GM18873 (cell line): ENCODE data around the gene ZNF823.
"Not testable (repeated sequence)": the region's sequence is repeated elsewhere in the genome, so short reads cannot be mapped to it uniquely, and the experiment has no call there.

ENCODE experiments used
- ATAC-seq: cut with Tn5 transposase; IDR thresholded peaks from one replicate; pipeline ENCODE4 v1.9.1; 2021; ENCODE audit warnings: mild to moderate bottlenecking, moderate library complexity, moderate number of reproducible peaks; ENCODE audit not compliant: unreplicated experiment, low FRiP score

Gene ZNF823

DNA sequence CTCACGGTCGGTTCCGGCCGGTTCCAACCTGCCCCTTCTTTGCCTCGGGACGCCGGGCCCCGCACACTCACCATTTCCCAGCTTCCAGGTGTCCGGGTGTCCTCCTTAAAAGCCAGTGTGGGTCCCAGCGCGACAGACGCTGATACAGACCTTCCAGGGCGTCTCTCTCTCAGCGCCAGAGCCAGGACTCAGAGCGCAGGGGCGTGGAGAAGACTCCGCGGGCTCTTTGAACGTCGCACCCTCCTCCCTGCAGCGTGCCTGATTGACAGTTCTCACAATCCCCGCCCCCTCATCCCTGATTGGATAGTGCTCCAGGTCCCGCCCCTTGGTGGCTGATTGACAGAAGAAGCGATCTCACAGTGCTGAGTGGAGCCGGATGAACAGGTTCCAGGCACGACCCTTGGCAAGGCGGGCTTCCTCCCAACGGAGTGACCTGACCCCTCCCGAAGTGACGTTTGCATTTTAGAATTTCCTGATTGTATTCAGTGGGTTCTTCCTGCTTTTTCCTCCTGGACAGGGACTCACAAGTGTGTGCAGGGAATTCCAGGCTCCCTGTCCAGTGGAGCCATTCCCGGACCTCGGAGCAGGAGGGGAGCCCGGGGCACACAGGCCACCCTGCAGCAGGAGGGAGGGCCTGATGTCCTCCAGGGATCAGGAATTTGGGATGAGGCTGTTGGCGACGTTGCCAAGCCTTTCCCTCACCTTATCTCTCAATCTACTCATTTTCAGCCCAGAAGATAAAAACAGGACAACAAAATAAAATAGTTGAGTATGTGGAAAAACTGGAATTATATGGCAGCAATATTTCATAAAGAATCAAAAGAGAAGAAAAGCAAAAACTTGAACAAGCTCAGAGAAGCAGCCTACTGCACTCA, at the start of gene ZNF823:
Gene ZNF823 (minus strand): TSS at position 201 of the 875 bp plus-strand sequence. CDS start 127 bp downstream, at position 74.
- peak; percentile 85 for ATAC-seq

DNA sequence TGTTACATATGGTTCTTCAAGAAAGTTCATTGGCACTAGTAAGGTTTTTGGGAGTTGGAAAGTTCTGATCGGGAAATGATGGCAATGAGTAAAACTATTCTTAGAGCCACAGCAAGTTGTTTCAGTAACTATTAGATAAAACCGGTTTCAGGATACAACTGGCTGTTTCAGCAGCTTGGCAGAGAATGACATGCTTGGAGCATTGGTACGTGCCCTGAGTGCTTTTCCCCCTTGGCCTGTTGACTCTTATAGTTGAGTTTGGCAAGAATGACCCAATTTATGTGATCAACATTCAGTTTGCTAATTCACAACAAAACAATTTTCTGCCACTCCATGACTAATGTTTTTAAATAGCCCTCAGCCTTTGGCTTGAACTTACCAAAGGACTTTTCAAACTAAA, 48.8 kb upstream of the ZNF823 start:
- no peak for ATAC-seq

DNA sequence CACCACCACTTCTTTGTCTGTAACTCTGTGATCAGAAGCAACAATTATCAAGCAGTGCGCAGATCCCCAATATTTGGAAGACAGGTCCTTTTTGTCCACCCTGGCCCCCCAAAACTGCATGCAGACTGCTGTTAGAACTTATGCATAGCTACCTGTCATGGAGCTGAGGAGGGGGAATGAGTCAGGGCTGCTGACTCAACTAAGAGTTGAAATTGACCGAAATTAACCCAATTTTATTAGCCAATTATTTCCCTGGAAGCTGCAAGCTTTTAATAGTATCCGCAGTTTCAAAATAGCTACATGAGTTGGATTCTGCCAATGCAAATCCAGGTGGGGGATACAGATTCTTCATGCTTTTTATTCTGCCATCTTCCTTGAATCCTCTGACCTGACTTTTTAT, 45.6 kb upstream of the ZNF823 start:
- ATAC-seq, result no peak

- ATAC-seq, result no peak
These were observed 45.0 kb upstream of the ZNF823 start for GRCh38 chr19:11783767-11784166.

- no peak for ATAC-seq
These were observed 42.7 kb upstream of the ZNF823 start for GRCh38 chr19:11781295-11782057.

- no peak for ATAC-seq
These were observed 41.8 kb upstream of the ZNF823 start for GRCh38 chr19:11780431-11781020.

DNA sequence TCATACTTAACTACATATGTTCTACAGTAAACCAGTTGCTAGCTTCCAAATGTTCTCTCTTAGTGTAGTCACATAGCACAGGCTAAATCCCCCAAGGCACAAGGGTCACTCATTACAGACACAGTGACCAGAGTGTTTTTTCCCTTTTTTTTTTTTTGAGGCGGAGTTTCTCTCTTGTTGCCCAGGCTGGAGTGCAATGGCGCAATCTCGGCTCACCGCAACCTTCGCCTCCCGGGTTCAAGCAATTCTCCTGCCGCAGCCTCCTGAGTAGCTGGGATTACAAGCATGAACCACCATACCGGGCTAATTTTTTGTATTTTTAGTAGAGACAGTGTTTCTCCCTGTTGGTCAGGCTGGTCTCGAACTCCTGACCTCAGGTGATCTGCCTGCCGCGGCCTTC, 37.9 kb upstream of the ZNF823 start:
- not testable (repeated sequence) for ATAC-seq

- not testable (repeated sequence) for ATAC-seq
These were observed 32.8 kb upstream of the ZNF823 start for GRCh38 chr19:11771520-11771919.

GRCh38 chr19:11769995-11770394, 31.2 kb upstream of the ZNF823 start:
- ATAC-seq, result no peak

DNA sequence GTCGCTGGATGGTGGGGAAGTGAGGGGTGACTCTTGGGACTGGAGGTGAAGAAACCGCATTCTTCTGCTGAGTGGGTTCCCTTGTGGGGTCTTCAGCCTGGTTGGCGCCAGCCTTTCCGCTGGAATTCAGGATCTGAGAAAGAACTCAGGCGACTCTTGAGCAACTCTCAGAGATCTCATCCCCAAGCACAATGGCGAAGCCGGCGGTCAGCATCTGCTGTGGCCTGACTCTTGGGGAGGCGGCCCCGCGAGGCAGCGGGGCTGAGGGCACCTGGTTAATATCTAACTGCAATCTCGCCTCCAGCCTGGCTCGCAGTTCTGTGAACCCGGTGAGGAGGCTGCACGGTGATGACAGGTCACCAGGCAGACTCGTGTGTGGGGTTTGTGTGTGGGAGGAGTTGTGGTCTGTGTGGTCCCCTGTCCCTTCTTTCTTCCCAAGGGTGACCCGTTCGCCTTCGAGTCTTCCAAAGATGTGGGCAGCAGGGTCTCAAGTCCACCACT, 28.9 kb upstream of the ZNF823 start:
- ATAC-seq, result no peak

GRCh38 chr19:11766597-11767591, 28.1 kb upstream of the ZNF823 start, which contains the start of gene ZNF441:
TSS of gene ZNF441 (plus strand) at chr19:11767000. CDS start at chr19:11767194, 194 bp downstream.
- ATAC-seq, result peak; percentile 83

DNA sequence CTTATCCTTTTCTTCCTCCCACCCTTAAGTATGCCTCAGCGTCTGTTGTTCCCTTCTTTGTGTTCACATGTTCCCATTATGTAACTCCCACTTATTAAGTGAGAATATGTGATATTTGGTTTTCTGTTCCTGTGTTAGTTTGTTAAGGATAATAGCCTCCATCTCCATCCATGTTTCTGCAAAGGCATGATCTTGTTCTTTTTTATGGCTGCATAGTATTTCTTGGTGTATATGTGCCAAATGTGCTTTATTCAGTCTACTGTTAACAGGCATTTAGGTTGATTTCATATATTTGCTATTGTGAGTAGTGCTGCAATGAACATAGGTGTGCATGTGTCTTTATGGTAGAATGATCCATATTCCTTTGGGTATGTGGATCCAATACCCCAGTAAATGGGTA, 24.9 kb upstream of the ZNF823 start:
- ATAC-seq, result no peak

DNA sequence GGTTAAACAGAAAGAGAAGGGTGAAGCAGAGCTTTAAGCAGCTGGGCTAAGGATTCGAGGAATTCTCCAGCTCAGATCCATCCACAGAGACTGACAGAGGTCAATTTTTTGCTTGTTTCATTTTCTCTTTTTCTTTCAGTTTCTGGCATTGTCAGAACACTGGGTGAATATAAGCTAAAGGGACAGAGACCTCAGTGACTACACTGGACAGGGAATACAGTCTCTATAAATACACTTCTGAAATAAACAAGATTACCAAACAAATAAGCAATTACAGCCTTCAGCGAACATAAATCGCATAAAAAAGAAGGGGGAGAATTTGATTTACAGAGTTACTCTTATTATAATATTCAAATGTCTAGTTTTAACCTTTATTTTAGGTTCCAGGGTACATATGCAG, 24.4 kb upstream of the ZNF823 start:
- ATAC-seq, result no peak

GRCh38 chr19:11759805-11760204, 21.1 kb upstream of the ZNF823 start:
- no peak for ATAC-seq

- ATAC-seq, result no peak
These were observed 18.2 kb upstream of the ZNF823 start for GRCh38 chr19:11756965-11757364.

DNA sequence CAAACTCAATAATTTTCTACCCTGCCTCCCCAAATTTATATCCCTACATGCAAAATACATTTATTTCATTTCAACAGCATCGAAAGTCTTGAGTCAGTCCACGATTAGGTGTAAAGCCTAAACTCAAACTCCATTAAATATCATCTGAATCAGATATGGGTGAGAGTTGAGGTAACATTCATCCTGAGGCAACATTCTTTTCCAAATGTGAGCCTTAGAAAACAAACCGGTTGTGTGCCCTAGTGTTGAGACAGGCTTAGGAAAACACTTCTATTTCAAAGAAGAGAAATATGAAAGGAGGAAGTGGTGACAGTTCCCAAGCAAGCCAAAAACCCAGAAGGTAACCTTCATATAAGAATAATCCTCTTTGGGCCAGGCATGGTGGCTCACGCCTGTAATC, 15.9 kb upstream of the ZNF823 start:
- no peak for ATAC-seq

DNA sequence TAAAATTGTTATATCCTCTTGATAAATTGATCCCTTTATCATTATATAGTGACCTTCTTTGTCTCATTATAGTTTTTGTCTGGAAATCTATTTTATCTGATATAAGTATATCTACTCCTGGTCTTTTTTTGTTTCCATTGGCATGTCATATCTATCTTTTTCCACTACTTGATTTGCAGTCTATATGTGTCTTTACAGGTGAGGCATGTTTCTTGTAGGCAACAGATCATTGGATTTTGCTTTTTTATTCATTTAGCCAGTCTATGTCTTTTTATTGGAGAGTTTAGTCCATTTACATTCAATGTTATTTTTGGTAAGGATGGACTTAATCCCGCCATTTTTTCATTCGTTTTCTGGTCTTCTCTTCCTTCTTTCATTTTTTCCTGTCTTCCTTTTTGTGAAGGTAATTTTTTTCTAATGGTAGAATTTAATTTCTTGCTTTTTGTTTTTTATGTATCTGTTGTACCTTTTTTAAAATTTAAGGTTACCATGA, 13.5 kb upstream of the ZNF823 start:
- ATAC-seq, result no peak

- ATAC-seq, result no peak
These were observed 11.0 kb upstream of the ZNF823 start for GRCh38 chr19:11749751-11750150.

DNA sequence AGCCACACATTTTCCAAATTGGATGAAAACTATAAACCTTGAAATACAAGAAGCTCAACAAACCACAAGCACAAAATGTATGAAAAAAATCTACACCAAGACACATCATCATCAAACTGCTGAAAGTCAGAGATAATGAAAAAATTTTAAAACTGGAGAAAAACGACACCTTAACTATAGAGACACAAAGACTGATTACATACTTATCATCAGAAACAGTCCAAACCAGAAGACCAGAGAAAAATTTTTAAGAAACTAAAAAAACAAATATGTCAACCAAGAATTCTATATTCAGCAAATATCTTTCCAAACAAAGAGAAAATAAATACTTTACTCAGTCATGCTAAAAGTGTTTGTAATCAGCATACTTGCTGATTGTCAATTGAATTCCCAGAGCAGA, 8.5 kb upstream of the ZNF823 start:
- ATAC-seq, result no peak

GRCh38 chr19:11745869-11746268, 7.1 kb upstream of the ZNF823 start:
- no peak for ATAC-seq
